Activated T-helper 17 cell treated with anti-CD3 and anti-CD28 coated beads, Interleukin-2, amount 50 U/mL, for 72 hours (primary cell): ENCODE data around the gene GBE1. TPM values are rescaled to one million over a fixed set of nuclear protein-coding genes. Genes with fewer than 3 reads are reported as not detected.
"Not testable (repeated sequence)": the region's sequence is repeated elsewhere in the genome, so short reads cannot be mapped to it uniquely, and the experiment has no call there.

Experiments
- ATAC-seq: fragments of 150-1000 bp; cut with Tn5 transposase; replicated peaks from 2 replicates; pipeline ENCODE4 v1.10.0; 2021; ENCODE audit warnings: mild to moderate bottlenecking, moderate library complexity
- H3K27ac Mint-ChIP-seq: one replicate; pipeline ENCODE4 v1.8.0; 2022; ENCODE audit warnings: mixed read lengths
- H3K27me3 Mint-ChIP-seq: one replicate; pipeline ENCODE4 v1.8.0; 2022; ENCODE audit warnings: mixed read lengths
- H3K36me3 Mint-ChIP-seq: one replicate; pipeline ENCODE4 v1.8.0; 2022; ENCODE audit warnings: low read depth, mild to moderate bottlenecking, mixed read lengths
- H3K4me1 Mint-ChIP-seq: one replicate; pipeline ENCODE4 v1.8.0; 2022; ENCODE audit warnings: mixed read lengths
- H3K4me3 Mint-ChIP-seq: one replicate; pipeline ENCODE4 v1.8.0; 2022; ENCODE audit warnings: mild to moderate bottlenecking, mixed read lengths
- H3K9me3 Mint-ChIP-seq: one replicate; pipeline ENCODE4 v1.8.0; 2022; ENCODE audit warnings: mixed read lengths
- total RNA-seq, 2 donors: library from RNA; stranded (reverse); gene quantifications; one replicate each; pipeline ENCODE4 v1.2.3, GENCODE V29; 2022

The GBE1 gene
- total RNA-seq, 2 donors from 2014 or later: 64.4 to 251 TPM

DNA sequence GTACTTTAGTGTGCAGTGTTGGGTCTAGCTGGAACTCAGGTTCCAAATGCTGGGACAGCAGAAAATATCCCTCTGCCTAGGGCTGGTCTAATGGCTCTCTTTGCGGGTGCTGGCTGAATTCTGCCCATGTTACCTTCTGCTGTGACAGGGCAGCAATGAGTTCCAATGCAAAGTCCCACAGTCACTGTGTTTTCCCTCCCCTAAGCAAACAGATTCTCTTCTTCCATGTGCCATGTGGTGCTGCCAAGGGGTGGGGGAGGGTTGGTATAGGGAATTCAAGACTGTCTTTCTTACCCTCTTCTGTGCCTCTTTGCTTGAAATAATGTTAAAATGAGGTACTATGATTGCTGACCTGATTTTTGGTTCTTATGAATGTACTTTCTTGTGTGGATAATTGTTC is 229.6 kb downstream of the GBE1 start:
- no peak for ATAC-seq
- Mint-ChIP-seq H3K9me3 (peaks cover 25% of the 10 kb centered on the region), H3K27me3 (no peaks in the 10 kb centered on the region), H3K4me3 (no peak overlapping the region), H3K27ac (no peak overlapping the region), H3K36me3 (peaks cover 91% of the 10 kb centered on the region), H3K4me1 (peaks cover 6% of the 10 kb centered on the region)

DNA sequence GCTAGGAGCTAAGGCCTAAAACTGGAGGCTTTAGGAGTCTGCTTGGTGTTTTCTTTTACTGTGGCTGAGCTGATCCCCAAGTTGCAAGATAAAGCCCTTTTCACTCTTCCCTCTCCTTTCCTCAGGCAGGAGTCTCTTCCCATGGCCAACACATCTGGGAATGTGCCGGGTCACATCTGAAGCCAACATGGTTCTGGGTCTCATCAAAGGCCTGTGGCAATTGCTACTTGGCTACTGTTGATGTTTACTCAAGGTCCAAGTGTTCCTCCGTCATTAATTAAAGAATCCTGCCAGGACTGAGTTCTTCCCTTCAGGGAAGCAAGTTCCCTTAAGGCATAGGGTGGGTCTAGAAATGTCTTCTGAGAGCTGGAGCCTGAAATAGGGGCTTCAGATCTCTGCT is 230.2 kb downstream of the GBE1 start:
- Mint-ChIP-seq H3K9me3 (peaks cover 25% of the 10 kb centered on the region), H3K27ac (no peak overlapping the region), H3K36me3 (peaks cover 85% of the 10 kb centered on the region), H3K4me3 (no peak overlapping the region), H3K4me1 (peaks cover 6% of the 10 kb centered on the region), H3K27me3 (no peaks in the 10 kb centered on the region)
- no peak for ATAC-seq

DNA sequence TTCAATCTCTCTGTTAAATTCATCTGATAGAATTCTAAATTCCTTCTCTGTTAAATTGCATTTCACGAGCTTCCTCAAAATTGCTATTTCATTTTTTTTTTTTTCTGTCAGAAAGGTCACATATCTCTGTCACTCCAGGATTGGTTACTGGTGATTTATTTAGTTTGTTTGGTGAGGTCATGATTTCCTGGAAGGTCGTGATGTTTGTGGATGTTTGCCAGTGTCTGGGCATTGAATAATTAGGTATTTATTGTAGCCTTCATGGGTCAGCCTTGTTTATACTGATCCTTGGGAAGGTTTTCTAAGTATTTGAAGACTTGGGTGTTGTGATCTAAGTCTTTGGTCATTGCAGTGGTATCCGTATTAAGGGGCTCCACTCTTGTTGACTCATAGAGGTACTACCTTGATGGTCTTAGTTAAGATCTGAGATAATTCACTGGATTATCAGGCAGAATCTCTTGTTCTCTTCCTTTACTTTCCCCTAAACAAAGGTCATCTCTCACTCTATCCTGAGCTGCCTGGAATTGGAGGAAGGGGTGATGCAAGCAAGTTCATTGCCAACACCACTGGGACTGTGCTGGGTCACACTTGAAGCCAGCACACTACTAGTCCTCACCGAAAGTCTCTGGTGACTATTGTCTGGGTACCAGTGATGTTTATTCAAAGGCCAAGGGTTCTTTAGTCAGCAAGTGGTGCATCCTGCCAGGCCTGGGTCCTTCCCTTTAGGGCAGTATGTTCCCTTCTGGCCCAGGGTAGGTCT is 231.1 kb downstream of the GBE1 start:
- no peak for ATAC-seq
- H3K4me1 Mint-ChIP-seq: peaks cover 6% of the 10 kb centered on the region
- H3K36me3 Mint-ChIP-seq: peaks cover 77% of the 10 kb centered on the region
- peak overlapping the region; percentile 17 for H3K27ac Mint-ChIP-seq
- H3K9me3 Mint-ChIP-seq: peaks cover 29% of the 10 kb centered on the region
- H3K4me3 Mint-ChIP-seq: no peak overlapping the region
- H3K27me3 Mint-ChIP-seq: no peaks in the 10 kb centered on the region

GRCh38 chr3:81521855-81522254 is 239.6 kb downstream of the GBE1 start:
- Mint-ChIP-seq H3K9me3 (peaks cover 4% of the 10 kb centered on the region), H3K27me3 (no peaks in the 10 kb centered on the region), H3K4me1 (no peaks in the 10 kb centered on the region), H3K36me3 (peaks cover 16% of the 10 kb centered on the region), H3K27ac (peak overlapping the region; percentile 1), H3K4me3 (no peak overlapping the region)
- ATAC-seq: no peak

- H3K27me3 Mint-ChIP-seq: no peaks in the 10 kb centered on the region
- H3K4me1 Mint-ChIP-seq: no peaks in the 10 kb centered on the region
- peaks cover 15% of the 10 kb centered on the region for H3K36me3 Mint-ChIP-seq
- H3K27ac Mint-ChIP-seq: no peak overlapping the region
- no peak for ATAC-seq
- H3K9me3 Mint-ChIP-seq: no peaks in the 10 kb centered on the region
- H3K4me3 Mint-ChIP-seq: no peak overlapping the region
These were observed 242.5 kb downstream of the GBE1 start for GRCh38 chr3:81518945-81519344.

DNA sequence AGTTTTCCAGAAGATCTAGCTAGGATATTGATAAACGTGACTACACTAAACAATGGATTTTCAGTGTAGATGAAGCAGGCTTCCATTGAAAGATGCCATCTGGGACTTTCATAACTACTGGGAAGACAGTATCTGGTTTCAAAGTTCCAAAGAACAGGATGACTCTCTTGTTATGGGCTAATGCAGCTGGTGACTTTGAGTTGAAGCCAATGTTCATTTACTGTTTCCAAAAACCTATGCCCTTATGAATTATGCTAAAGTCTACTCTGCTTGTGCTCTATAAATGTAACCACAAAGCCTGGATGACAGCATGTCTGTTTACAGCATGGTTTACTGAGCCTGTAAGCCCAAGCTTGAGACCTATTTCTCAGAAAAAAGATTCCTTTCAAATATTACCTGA is 245.4 kb downstream of the GBE1 start:
- no peak for ATAC-seq
- H3K36me3 Mint-ChIP-seq: peaks cover 11% of the 10 kb centered on the region
- no peaks in the 10 kb centered on the region for H3K9me3 Mint-ChIP-seq
- no peaks in the 10 kb centered on the region for H3K4me1 Mint-ChIP-seq
- no peak overlapping the region for H3K27ac Mint-ChIP-seq
- H3K4me3 Mint-ChIP-seq: no peak overlapping the region
- H3K27me3 Mint-ChIP-seq: no peaks in the 10 kb centered on the region

DNA sequence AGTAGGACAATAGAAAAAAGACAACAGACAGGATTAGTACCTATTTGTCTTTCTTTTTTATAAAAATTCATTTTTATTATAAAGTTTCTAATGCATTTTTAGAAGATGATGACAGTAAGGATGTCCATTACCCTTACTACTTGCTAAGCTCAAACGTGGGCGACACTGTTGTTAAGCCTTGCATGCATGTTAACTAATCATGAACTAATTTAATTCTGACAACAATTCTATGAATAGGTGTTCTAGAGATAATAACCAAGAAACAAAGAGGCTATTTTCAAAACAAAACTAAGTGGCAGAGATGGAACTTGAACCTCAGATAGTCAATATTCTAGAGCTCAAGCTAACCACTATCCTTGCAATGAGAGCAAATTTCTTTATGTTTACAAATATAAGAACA is 247.9 kb downstream of the GBE1 start:
- ATAC-seq: no peak
- Mint-ChIP-seq H3K9me3 (no peaks in the 10 kb centered on the region), H3K27ac (no peak overlapping the region), H3K36me3 (peaks cover 9% of the 10 kb centered on the region), H3K4me3 (no peak overlapping the region), H3K27me3 (no peaks in the 10 kb centered on the region), H3K4me1 (no peaks in the 10 kb centered on the region)

DNA sequence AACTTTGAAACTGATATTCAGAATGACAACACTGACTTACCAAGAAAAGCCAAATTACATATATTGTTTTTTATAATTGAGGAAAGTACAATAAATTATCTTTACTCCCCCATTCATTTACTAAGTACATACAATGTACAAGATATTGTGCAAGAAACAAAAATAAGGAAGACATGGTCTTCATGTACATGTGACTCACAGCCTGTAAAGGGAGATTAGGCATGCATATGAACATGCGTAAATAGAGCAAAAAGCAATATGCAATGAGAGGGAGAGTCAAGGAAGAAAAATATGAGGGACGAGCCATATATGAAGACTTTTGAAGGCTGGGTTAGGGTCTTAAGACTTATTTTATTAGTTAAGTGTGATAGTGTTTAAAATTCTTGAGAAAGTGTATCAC is 258.4 kb downstream of the GBE1 start:
- no peaks in the 10 kb centered on the region for H3K4me1 Mint-ChIP-seq
- H3K27ac Mint-ChIP-seq: no peak overlapping the region
- H3K27me3 Mint-ChIP-seq: no peaks in the 10 kb centered on the region
- H3K9me3 Mint-ChIP-seq: no peaks in the 10 kb centered on the region
- no peak for ATAC-seq
- H3K36me3 Mint-ChIP-seq: peaks cover 29% of the 10 kb centered on the region
- no peak overlapping the region for H3K4me3 Mint-ChIP-seq

DNA sequence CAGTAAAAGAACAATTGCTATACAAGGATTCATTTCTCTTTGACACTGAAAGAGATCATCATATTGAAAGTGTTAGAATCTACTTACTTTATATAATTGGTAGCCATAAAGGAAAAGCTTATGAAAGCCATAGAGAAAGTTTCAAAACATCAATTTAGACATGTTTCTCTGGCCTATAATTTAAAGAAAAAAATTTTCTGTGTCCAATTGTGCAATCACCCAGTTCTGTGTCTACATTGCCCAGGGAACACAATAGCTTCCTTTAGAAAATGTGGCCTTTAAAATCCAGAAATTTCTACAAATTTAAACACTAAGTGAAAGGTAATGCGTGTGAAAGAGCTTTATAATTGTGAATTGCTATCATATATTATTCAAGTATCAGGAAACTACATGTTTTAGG is 259.2 kb downstream of the GBE1 start:
- Mint-ChIP-seq H3K36me3 (peaks cover 23% of the 10 kb centered on the region), H3K9me3 (no peaks in the 10 kb centered on the region), H3K4me1 (no peaks in the 10 kb centered on the region), H3K27ac (no peak overlapping the region), H3K4me3 (no peak overlapping the region), H3K27me3 (no peaks in the 10 kb centered on the region)
- ATAC-seq: no peak

DNA sequence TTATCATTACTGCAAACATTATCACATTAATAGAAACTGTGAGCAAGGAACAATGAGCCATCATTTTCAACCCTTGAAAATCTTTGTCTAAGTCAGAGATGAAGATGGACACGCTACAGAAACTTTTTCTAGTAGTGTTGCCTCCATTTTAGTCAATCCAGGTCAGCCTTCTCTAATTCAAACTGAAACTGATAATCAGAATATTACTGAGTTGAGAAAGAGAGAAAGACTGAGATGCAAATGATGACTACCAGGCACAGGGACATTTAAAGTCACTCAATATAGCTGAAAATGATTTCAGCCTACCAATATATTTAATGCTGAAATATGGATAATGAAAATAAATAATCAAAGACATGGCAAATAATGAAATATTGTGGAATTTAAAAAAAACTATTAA is 261.4 kb downstream of the GBE1 start:
- Mint-ChIP-seq H3K27me3 (no peaks in the 10 kb centered on the region), H3K36me3 (peaks cover 11% of the 10 kb centered on the region), H3K4me3 (no peak overlapping the region), H3K4me1 (no peaks in the 10 kb centered on the region), H3K27ac (no peak overlapping the region), H3K9me3 (no peaks in the 10 kb centered on the region)
- no peak for ATAC-seq

DNA sequence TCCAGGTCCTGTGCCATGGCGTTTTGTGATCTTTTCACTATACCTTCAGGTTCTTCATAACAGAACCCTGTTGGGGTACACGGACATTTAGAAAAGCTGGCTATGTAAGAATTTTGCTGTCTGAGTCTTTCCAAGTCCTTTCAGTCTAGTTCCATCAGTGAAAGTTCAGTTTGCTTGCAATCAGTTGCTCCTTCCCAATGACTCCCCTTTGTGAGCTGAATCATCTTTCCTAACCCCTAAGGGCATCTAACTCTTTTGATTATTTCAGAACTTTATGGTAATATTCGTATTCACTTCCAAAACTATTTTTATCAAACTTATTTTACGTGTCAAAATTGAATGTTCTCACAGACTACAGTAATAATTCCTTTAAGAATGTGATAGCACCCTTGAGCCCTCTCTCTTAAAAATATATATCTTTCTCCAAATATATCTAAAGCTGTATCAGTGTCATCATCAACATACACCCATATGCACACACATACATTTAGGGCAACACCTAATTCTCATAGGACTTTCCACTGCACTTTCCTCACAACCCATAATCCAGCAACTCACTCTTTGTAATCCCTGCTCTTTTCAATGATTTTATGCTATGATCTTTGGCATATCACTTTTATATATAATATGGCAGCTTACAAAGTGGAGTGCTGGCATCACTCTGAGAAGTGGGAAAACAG is 263.7 kb downstream of the GBE1 start:
- Mint-ChIP-seq H3K9me3 (no peaks in the 10 kb centered on the region), H3K27ac (no peak overlapping the region), H3K36me3 (peaks cover 11% of the 10 kb centered on the region), H3K4me1 (no peaks in the 10 kb centered on the region), H3K4me3 (no peak overlapping the region), H3K27me3 (no peaks in the 10 kb centered on the region)
- no peak for ATAC-seq

- Mint-ChIP-seq H3K4me3 (no peak overlapping the region), H3K27ac (no peak overlapping the region), H3K4me1 (no peaks in the 10 kb centered on the region), H3K27me3 (no peaks in the 10 kb centered on the region), H3K36me3 (peaks cover 11% of the 10 kb centered on the region), H3K9me3 (no peaks in the 10 kb centered on the region)
- no peak for ATAC-seq
These were observed 264.9 kb downstream of the GBE1 start for GRCh38 chr3:81496407-81497104.

DNA sequence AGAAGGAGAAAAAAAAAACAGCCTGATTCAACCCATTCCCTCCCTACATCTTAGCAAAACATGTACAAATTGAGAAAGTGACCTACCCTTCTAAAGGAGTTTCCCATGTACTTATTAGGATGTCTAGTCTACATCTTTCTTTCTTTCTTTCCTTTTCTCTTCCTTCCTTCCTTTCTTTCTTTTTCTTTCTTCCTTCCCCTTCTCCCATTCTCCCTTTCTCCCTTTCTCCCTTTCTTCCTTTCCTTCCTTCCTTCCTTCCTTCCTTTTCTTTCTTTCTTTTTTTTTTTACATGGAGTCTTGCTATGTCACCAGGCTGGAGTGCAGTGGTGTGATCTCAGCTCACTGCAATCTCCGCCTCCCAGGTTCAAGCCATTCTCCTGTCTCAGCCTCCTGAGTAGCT is 269.0 kb downstream of the GBE1 start:
- not testable (repeated sequence) for ATAC-seq, H3K27ac Mint-ChIP-seq, H3K27me3 Mint-ChIP-seq, H3K4me3 Mint-ChIP-seq, H3K4me1 Mint-ChIP-seq, H3K36me3 Mint-ChIP-seq, H3K9me3 Mint-ChIP-seq

DNA sequence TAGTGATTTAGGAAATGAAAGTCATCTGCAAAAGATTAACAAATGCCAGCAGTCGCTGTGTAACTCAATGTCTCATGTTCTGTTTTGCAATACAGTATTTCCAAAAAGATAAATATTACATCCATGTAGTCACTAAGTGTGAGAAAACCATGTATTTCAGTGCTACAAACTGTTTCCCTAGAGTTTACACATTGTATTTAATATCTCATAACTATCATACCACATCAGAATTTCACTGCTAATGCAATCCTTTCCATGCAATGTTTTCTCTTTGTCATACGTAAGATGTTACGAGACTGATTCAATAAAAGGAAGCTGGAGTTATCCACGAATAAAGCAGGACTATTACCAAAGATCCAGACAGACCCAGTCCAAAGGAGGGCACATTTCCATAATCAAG is 269.4 kb downstream of the GBE1 start:
- H3K9me3 Mint-ChIP-seq: no peaks in the 10 kb centered on the region
- no peaks in the 10 kb centered on the region for H3K27me3 Mint-ChIP-seq
- no peaks in the 10 kb centered on the region for H3K4me1 Mint-ChIP-seq
- ATAC-seq: no peak
- peaks cover 7% of the 10 kb centered on the region for H3K36me3 Mint-ChIP-seq
- H3K4me3 Mint-ChIP-seq: no peak overlapping the region
- no peak overlapping the region for H3K27ac Mint-ChIP-seq
